HG02623 (cell line): ENCODE results near the gene RHBDF1.
"Not testable (repeated sequence)": the region's sequence is repeated elsewhere in the genome, so short reads cannot be mapped to it uniquely, and the experiment has no call there.

Source experiments
- ATAC-seq: cut with Tn5 transposase; IDR thresholded peaks from one replicate; pipeline ENCODE4 v1.9.1; 2021; ENCODE audit warnings: moderate library complexity; ENCODE audit not compliant: unreplicated experiment

RHBDF1 gene

GRCh38 chr16:59440-60059 lies 12.9 kb downstream of the RHBDF1 start:
- no peak for ATAC-seq

- ATAC-seq: no peak
Observed at GRCh38 chr16:58491-59439, 13.7 kb downstream of the RHBDF1 start.

GRCh38 chr16:57711-58110 lies 14.7 kb downstream of the RHBDF1 start:
- no peak for ATAC-seq

GRCh38 chr16:56231-56927 lies 16.1 kb downstream of the RHBDF1 start:
- ATAC-seq: no peak

GRCh38 chr16:55571-56136 lies 16.8 kb downstream of the RHBDF1 start:
- no peak for ATAC-seq

- ATAC-seq: no peak
Observed at GRCh38 chr16:54237-54581, 18.2 kb downstream of the RHBDF1 start.

- ATAC-seq: peak; percentile 90
Observed at GRCh38 chr16:53346-54236, 18.8 kb downstream of the RHBDF1 start, which contains the start of the genes POLR3K and SNRNP25. Gene POLR3K, minus strand, starts transcription at chr16:53608. Its CDS starts 22 bp downstream, at chr16:53586. Gene SNRNP25, plus strand, starts transcription at chr16:53828. Its CDS starts 189 bp downstream, at chr16:54017.

GRCh38 chr16:50769-51591 lies 21.5 kb downstream of the RHBDF1 start:
- ATAC-seq: no peak

GRCh38 chr16:47234-47633 lies 25.2 kb downstream of the RHBDF1 start:
- no peak for ATAC-seq

- ATAC-seq: not testable (repeated sequence)
Observed at GRCh38 chr16:46510-46909, 25.9 kb downstream of the RHBDF1 start.

GRCh38 chr16:45454-45853 lies 27.0 kb downstream of the RHBDF1 start:
- no peak for ATAC-seq

GRCh38 chr16:44655-45054 lies 27.8 kb downstream of the RHBDF1 start:
- ATAC-seq: no peak

- no peak for ATAC-seq
Observed at GRCh38 chr16:43294-43693, 29.1 kb downstream of the RHBDF1 start.

GRCh38 chr16:42691-43090 lies 29.7 kb downstream of the RHBDF1 start:
- no peak for ATAC-seq

GRCh38 chr16:42069-42457 lies 30.4 kb downstream of the RHBDF1 start:
- ATAC-seq: no peak

- ATAC-seq: no peak
Observed at GRCh38 chr16:41439-42068, 30.9 kb downstream of the RHBDF1 start.

- ATAC-seq: peak; percentile 83
Observed at GRCh38 chr16:38941-39892, 33.2 kb downstream of the RHBDF1 start.

GRCh38 chr16:38206-38605 lies 34.2 kb downstream of the RHBDF1 start:
- not testable (repeated sequence) for ATAC-seq
